ENCODE data around the gene TBC1D14. TPM values are rescaled to one million over a fixed set of nuclear protein-coding genes. Genes with fewer than 3 reads are reported as not detected.
A peak's percentile ranks its signal among the peaks of the same experiment; 100 is the strongest.

Gene TBC1D14
- total RNA-seq, 2 donors from 2014 or later, result 46.7 to 49.9 TPM

GRCh38 chr4:7029921-7030320 is 120.3 kb downstream of the TBC1D14 start:
- H3K27me3 ChIP-seq (replicated peaks; ENCODE audit: insufficient read depth), result no peaks in the 10 kb centered on the region
- no peak overlapping the region for H3K27ac ChIP-seq
- peaks cover 38% of the 10 kb centered on the region for H3K36me3 ChIP-seq
- TF ChIP-seq CTCF (IDR thresholded peaks at IDR 0.05), result no peak
- ATAC-seq (ENCODE audit: insufficient number of reproducible peaks, low FRiP score, low read depth) (no peak), DNase-seq (ENCODE audit: low spot score) (no peak)
- H3K9me3 ChIP-seq, result no peaks in the 10 kb centered on the region
- no peak overlapping the region for H3K4me3 ChIP-seq
- peaks cover 0 to 10% of the 10 kb centered on the region in 2 donors for H3K4me1 ChIP-seq (ENCODE audit: control insufficient read depth in 1 of 2, low read depth in 2 of 2)

GRCh38 chr4:7030856-7031255 is 121.2 kb downstream of the TBC1D14 start:
- no peak for TF ChIP-seq CTCF (IDR thresholded peaks at IDR 0.05)
- Histone ChIP-seq H3K4me3 (no peak overlapping the region), H3K4me1 (ENCODE audit: control insufficient read depth in 1 of 2, low read depth in 2 of 2) (peaks cover 0 to 10% of the 10 kb centered on the region in 2 donors), H3K36me3 (peaks cover 29% of the 10 kb centered on the region), H3K27ac (no peak overlapping the region), H3K9me3 (no peaks in the 10 kb centered on the region), H3K27me3 (replicated peaks; ENCODE audit: insufficient read depth) (no peaks in the 10 kb centered on the region)
- no peak for DNase-seq (ENCODE audit: low spot score)
- ATAC-seq (ENCODE audit: insufficient number of reproducible peaks, low FRiP score, low read depth), result no peak

- H3K4me1 ChIP-seq (ENCODE audit: control insufficient read depth in 1 of 2, low read depth in 2 of 2), result peaks cover 0 to 10% of the 10 kb centered on the region in 2 donors
- no peak for TF ChIP-seq CTCF (IDR thresholded peaks at IDR 0.05)
- H3K9me3 ChIP-seq, result no peaks in the 10 kb centered on the region
- no peak for DNase-seq (ENCODE audit: low spot score)
- H3K4me3 ChIP-seq, result no peak overlapping the region
- no peaks in the 10 kb centered on the region for H3K27me3 ChIP-seq (replicated peaks; ENCODE audit: insufficient read depth)
- H3K27ac ChIP-seq, result no peak overlapping the region
- H3K36me3 ChIP-seq, result peaks cover 29% of the 10 kb centered on the region
- no peak for ATAC-seq (ENCODE audit: insufficient number of reproducible peaks, low FRiP score, low read depth)
Observed at GRCh38 chr4:7031558-7032449, 122.2 kb downstream of the TBC1D14 start.

GRCh38 chr4:7032596-7032995 is 123.0 kb downstream of the TBC1D14 start:
- Histone ChIP-seq H3K27ac (no peak overlapping the region), H3K9me3 (no peaks in the 10 kb centered on the region), H3K36me3 (peaks cover 29% of the 10 kb centered on the region), H3K4me3 (no peak overlapping the region), H3K4me1 (ENCODE audit: control insufficient read depth in 1 of 2, low read depth in 2 of 2) (peaks cover 0 to 10% of the 10 kb centered on the region in 2 donors), H3K27me3 (replicated peaks; ENCODE audit: insufficient read depth) (no peaks in the 10 kb centered on the region)
- ATAC-seq (ENCODE audit: insufficient number of reproducible peaks, low FRiP score, low read depth) (no peak), DNase-seq (ENCODE audit: low spot score) (no peak)
- TF ChIP-seq CTCF (IDR thresholded peaks at IDR 0.05), result no peak

GRCh38 chr4:7034262-7035081 is 124.8 kb downstream of the TBC1D14 start:
- ATAC-seq (ENCODE audit: insufficient number of reproducible peaks, low FRiP score, low read depth), result no peak
- TF ChIP-seq CTCF (IDR thresholded peaks at IDR 0.05), result no peak
- no peaks in the 10 kb centered on the region for H3K27me3 ChIP-seq (replicated peaks; ENCODE audit: insufficient read depth)
- H3K4me3 ChIP-seq, result no peak overlapping the region
- H3K36me3 ChIP-seq, result peaks cover 24% of the 10 kb centered on the region
- H3K4me1 ChIP-seq (ENCODE audit: control insufficient read depth in 1 of 2, low read depth in 2 of 2), result peaks cover 0 to 10% of the 10 kb centered on the region in 2 donors
- no peaks in the 10 kb centered on the region for H3K9me3 ChIP-seq
- peak overlapping the region; percentile 44 to 54 for H3K27ac ChIP-seq
- no peak for DNase-seq (ENCODE audit: low spot score)
